HL-60 (cell line): Measurements from ENCODE around the gene CBX4.

Experiments
- CTCF ChIP-seq: IDR thresholded peaks from one replicate; pipeline ENCODE4 v1.5.1; 2011; ENCODE audit warnings: low read length, control low read depth, inconsistent platforms; ENCODE audit not compliant: insufficient read depth
- GABPA ChIP-seq: IDR thresholded peaks from 2 replicates; pipeline ENCODE4 v1.6.1; 2012; ENCODE audit warnings: low read depth
- POLR2AphosphoS5 ChIP-seq: IDR thresholded peaks from 2 replicates; pipeline ENCODE4 v1.6.1; 2012; ENCODE audit warnings: low read depth
- TF ChIP-seq, protein P1 (sequence below): IDR thresholded peaks from 2 replicates; pipeline ENCODE4 v1.6.1; 2012; ENCODE audit warnings: low read depth; ENCODE audit not compliant: insufficient replicate concordance

- TF ChIP-seq CTCF (no peak), POLR2AphosphoS5 (no peak), GABPA (no peak)
- TF ChIP-seq, protein P1, sequence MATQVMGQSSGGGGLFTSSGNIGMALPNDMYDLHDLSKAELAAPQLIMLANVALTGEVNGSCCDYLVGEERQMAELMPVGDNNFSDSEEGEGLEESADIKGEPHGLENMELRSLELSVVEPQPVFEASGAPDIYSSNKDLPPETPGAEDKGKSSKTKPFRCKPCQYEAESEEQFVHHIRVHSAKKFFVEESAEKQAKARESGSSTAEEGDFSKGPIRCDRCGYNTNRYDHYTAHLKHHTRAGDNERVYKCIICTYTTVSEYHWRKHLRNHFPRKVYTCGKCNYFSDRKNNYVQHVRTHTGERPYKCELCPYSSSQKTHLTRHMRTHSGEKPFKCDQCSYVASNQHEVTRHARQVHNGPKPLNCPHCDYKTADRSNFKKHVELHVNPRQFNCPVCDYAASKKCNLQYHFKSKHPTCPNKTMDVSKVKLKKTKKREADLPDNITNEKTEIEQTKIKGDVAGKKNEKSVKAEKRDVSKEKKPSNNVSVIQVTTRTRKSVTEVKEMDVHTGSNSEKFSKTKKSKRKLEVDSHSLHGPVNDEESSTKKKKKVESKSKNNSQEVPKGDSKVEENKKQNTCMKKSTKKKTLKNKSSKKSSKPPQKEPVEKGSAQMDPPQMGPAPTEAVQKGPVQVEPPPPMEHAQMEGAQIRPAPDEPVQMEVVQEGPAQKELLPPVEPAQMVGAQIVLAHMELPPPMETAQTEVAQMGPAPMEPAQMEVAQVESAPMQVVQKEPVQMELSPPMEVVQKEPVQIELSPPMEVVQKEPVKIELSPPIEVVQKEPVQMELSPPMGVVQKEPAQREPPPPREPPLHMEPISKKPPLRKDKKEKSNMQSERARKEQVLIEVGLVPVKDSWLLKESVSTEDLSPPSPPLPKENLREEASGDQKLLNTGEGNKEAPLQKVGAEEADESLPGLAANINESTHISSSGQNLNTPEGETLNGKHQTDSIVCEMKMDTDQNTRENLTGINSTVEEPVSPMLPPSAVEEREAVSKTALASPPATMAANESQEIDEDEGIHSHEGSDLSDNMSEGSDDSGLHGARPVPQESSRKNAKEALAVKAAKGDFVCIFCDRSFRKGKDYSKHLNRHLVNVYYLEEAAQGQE = no peak
Measured at GRCh38 chr17:79865351-79866210, 26.3 kb upstream of the CBX4 start.
